ENCODE measurements around the gene PCIF1.

Gene PCIF1

GRCh38 chr20:45997187-45997586, 62.7 kb downstream of the PCIF1 start:
- DNase-seq, result no peak
